ENCODE results near the gene COL4A6.

Gene COL4A6

DNA sequence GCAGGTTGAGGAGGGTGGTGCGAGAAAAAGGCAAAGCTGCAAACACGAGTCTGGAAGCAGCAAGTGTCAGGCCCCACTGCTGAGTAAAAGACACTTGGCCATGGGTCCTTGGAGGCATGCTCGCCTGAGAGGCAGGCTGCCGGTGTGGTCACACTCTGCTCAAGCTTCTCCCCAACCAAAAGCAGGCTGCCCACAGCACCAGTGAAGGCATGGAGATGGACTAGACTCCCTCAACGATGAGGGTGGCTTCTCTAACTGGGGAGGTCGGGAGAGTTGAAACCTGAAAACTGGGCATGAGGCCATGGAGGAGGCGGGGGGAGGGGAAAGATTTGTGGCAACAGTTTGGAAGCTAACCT lies 260.1 kb downstream of the COL4A6 start:
- Histone ChIP-seq H3K9me3 (ENCODE audit: low read depth, low read length) (no peaks in the 10 kb centered on the region), H3K9ac (ENCODE audit: insufficient read length) (no peak overlapping the region), H3K27ac (no peak overlapping the region), H3K36me3 (ENCODE audit: insufficient read depth, low read length) (no peaks in the 10 kb centered on the region), H3K4me3 (no peak overlapping the region)
- TF ChIP-seq EZH2 (IDR thresholded peaks at IDR 0.05): no peak
- no peak for TF ChIP-seq POLR2AphosphoS5 (IDR thresholded peaks at IDR 0.05; ENCODE audit: borderline replicate concordance, low read depth, low read length)
- no peak for TF ChIP-seq FOXP2 (optimal IDR thresholded peaks at IDR 0.05; ENCODE audit: control extremely low read depth, extremely low read length, insufficient read depth)
- no peak for DNase-seq (ENCODE audit: low read depth, low spot score)

DNA sequence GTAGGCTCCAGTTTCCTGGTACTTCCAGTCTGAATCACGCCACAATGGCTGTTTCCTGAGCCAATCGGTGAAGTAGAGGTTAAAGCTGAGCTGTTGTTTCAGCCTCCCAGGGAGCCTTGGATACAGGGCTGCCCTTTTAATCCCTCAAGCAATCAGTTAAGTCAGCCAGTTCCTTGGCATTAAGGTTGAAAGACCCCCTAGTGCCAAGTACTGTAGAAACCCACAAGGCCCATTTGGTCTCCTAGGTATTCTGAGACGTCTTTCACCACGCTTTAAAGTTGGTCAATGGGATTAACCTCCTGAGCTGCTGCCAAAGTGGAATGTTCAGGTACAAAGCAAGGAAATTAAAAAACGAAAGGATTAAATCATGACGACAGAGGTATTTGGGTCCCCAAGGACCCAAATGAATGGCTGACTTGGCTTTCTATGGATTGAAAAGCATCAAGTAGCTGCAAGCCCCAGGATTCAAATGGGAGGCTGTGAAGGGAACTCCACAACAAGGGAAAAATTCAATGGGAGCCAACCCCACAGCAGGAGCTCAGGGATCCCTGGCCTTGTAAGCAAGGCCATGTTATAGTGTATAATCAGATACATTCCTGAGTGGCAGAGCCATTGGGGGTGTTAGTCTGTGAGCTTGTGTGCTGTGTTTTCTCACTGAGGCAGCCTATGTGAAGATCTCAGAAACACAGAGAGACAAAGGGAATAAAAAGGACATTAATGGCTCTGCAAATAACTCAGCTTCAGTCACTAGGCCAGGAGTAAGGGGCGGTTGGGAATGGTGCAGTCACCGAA lies 260.7 kb downstream of the COL4A6 start:
- Histone ChIP-seq H3K4me3 (no peak overlapping the region), H3K27ac (no peak overlapping the region), H3K9ac (ENCODE audit: insufficient read length) (no peak overlapping the region), H3K36me3 (ENCODE audit: insufficient read depth, low read length) (no peaks in the 10 kb centered on the region), H3K9me3 (ENCODE audit: low read depth, low read length) (no peaks in the 10 kb centered on the region)
- TF ChIP-seq FOXP2 (optimal IDR thresholded peaks at IDR 0.05; ENCODE audit: control extremely low read depth, extremely low read length, insufficient read depth) (no peak), POLR2AphosphoS5 (IDR thresholded peaks at IDR 0.05; ENCODE audit: borderline replicate concordance, low read depth, low read length) (no peak), EZH2 (IDR thresholded peaks at IDR 0.05) (no peak)
- DNase-seq (ENCODE audit: low read depth, low spot score): no peak

DNA sequence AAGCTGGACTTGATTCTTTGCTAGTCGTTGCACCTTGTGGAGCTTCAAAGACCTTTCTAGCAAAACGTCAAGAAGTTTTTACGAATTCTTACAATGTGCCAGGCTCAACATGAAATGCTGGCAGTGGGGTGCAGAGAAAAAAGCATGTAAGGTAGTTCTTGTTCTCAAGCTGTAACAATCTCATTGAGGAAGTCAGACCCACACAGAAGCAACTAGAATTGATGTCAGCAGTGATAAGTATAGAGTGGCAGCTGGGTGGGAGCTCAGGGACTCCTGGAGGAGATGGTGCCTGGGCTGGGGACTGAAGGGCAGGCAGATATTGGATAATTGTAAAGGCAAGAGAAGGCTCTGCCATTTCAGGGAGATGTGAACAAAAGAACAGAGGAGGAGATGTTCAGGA lies 264.3 kb downstream of the COL4A6 start:
- no peak overlapping the region for H3K9ac ChIP-seq (ENCODE audit: insufficient read length)
- no peaks in the 10 kb centered on the region for H3K9me3 ChIP-seq (ENCODE audit: low read depth, low read length)
- H3K36me3 ChIP-seq (ENCODE audit: insufficient read depth, low read length): no peaks in the 10 kb centered on the region
- DNase-seq (ENCODE audit: low read depth, low spot score): no peak
- H3K4me3 ChIP-seq: no peak overlapping the region
- TF ChIP-seq EZH2 (IDR thresholded peaks at IDR 0.05) (no peak), FOXP2 (optimal IDR thresholded peaks at IDR 0.05; ENCODE audit: control extremely low read depth, extremely low read length, insufficient read depth) (no peak), POLR2AphosphoS5 (IDR thresholded peaks at IDR 0.05; ENCODE audit: borderline replicate concordance, low read depth, low read length) (no peak)
- no peak overlapping the region for H3K27ac ChIP-seq

DNA sequence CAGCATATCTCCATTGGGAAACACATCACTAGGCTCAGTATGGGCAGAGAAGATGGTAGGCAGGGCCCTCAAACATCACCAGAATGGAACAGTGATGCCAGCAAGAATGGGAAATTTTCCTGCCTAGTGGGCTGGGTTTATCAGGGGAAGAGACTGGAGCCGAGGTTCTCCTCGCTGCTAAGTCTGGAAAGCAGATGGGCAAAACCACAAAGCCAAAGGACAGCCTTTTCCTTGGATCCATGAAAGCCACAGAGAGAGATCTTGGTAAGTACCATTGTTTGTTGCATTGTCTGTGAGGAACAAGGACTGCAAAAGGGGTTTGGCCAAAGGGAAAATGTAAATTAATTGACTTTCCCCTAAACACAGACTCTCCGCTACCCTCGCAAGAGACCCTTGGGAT lies 266.6 kb downstream of the COL4A6 start:
- no peaks in the 10 kb centered on the region for H3K9me3 ChIP-seq (ENCODE audit: low read depth, low read length)
- no peak overlapping the region for H3K27ac ChIP-seq
- H3K36me3 ChIP-seq (ENCODE audit: insufficient read depth, low read length): no peaks in the 10 kb centered on the region
- TF ChIP-seq POLR2AphosphoS5 (IDR thresholded peaks at IDR 0.05; ENCODE audit: borderline replicate concordance, low read depth, low read length) (no peak), EZH2 (IDR thresholded peaks at IDR 0.05) (no peak), FOXP2 (optimal IDR thresholded peaks at IDR 0.05; ENCODE audit: control extremely low read depth, extremely low read length, insufficient read depth) (no peak)
- no peak overlapping the region for H3K9ac ChIP-seq (ENCODE audit: insufficient read length)
- no peak overlapping the region for H3K4me3 ChIP-seq
- no peak for DNase-seq (ENCODE audit: low read depth, low spot score)

DNA sequence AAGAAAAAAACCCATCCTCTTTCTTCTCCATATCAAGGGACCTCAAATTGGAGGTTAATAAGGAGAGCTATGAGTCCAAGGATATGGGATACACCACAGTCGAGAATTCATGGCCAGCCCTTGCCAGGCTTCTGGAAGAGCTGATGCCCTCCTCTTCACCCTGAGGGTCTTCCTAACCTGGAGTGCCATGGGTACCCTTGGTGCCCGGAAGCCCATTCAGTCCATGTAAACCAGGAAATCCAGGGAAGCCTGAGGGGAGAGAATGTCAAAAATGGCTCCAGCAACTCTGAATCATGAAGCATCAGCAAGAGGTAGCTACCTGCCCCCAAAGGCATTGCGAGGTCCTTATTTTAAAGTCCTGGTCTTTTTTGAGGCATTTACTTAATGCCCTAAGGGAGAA lies 268.5 kb downstream of the COL4A6 start:
- Histone ChIP-seq H3K4me3 (no peak overlapping the region), H3K9me3 (ENCODE audit: low read depth, low read length) (no peaks in the 10 kb centered on the region)
- TF ChIP-seq EZH2 (IDR thresholded peaks at IDR 0.05): no peak
- no peak for TF ChIP-seq POLR2AphosphoS5 (IDR thresholded peaks at IDR 0.05; ENCODE audit: borderline replicate concordance, low read depth, low read length)
- TF ChIP-seq FOXP2 (optimal IDR thresholded peaks at IDR 0.05; ENCODE audit: control extremely low read depth, extremely low read length, insufficient read depth): no peak

DNA sequence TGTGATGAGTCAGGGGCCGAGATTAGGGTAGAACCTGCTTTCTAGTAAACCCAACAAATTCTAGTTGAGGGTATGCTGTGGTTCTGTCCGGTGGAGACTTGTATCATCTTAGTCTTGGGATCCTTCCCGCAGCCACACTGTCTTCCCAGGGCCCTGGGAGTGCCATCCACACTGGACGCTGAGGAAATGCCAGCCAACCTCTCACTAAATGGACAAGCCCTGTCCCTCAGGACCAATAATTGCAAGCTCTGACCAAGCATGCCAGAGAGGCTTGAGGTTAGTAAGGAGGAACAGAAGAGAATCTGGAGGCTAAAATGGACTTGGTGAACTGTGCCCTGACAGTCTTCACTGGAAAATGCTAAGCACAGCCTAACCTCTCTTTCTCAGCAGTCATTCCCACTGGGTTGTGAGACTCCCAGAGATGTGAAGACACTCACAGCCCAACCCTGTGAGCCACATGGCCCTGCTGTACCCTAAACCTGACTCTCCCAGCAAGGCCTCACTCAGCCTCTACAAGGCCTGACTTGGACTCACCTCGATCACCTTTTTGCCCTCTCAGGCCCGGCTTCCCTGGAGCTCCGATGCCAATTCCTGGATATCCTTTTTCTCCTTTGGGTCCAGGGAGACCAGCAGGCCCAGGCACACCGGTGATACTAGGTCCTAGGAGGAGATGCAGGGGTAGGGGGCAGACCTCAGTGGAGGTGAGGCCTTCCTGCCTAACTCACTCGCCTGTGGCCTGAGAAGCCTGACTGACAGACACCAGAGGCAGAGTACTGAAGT lies 269.1 kb downstream of the COL4A6 start:
- no peak for DNase-seq (ENCODE audit: low read depth, low spot score)
- no peak for TF ChIP-seq POLR2AphosphoS5 (IDR thresholded peaks at IDR 0.05; ENCODE audit: borderline replicate concordance, low read depth, low read length)
- H3K9me3 ChIP-seq (ENCODE audit: low read depth, low read length): no peaks in the 10 kb centered on the region
- no peak overlapping the region for H3K27ac ChIP-seq
- H3K36me3 ChIP-seq (ENCODE audit: insufficient read depth, low read length): no peaks in the 10 kb centered on the region
- H3K9ac ChIP-seq (ENCODE audit: insufficient read length): no peak overlapping the region
- no peak overlapping the region for H3K4me3 ChIP-seq

More for the DNA sequence above, 268.5 kb downstream of the COL4A6 start:
- no peak overlapping the region for H3K9ac ChIP-seq (ENCODE audit: insufficient read length)
- no peak for DNase-seq (ENCODE audit: low read depth, low spot score)
- H3K36me3 ChIP-seq (ENCODE audit: insufficient read depth, low read length): no peaks in the 10 kb centered on the region
- no peak overlapping the region for H3K27ac ChIP-seq

DNA sequence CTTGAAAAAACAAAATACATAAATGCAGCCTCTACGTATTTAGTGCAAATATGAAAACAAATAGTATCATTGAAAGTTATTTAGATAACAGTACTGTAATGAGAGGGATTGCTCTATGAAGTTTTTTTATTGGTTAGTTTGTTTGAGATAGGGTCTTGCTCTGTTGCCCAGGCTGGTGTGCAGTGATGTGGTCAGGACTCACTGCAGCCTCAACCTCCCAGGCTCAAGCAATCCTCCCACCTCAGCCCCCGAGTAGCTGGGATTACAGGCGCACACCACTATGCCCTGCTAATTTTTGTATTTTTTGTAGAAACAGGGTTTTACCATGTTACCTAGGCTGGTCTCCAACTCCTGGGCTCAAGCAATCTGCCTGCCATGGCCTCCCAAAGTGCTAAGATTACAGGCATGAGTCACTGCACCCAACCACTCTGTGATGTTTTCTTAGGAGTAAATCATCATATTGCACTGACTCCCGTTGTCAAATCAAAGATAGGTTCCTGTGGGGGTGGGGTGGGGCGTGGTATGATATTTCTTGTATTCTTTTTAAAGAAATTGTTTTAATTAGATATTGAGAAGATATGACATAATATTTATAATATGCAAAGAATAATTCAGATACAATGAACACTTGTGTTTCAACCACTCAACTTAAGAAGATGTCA lies 270.9 kb downstream of the COL4A6 start:
- H3K27ac ChIP-seq: no peak overlapping the region
- H3K36me3 ChIP-seq (ENCODE audit: insufficient read depth, low read length): no peaks in the 10 kb centered on the region
- no peak for DNase-seq (ENCODE audit: low read depth, low spot score)
- H3K4me3 ChIP-seq: no peak overlapping the region
- H3K9ac ChIP-seq (ENCODE audit: insufficient read length): no peak overlapping the region
- no peaks in the 10 kb centered on the region for H3K9me3 ChIP-seq (ENCODE audit: low read depth, low read length)
- TF ChIP-seq EZH2 (IDR thresholded peaks at IDR 0.05): no peak
- TF ChIP-seq FOXP2 (optimal IDR thresholded peaks at IDR 0.05; ENCODE audit: control extremely low read depth, extremely low read length, insufficient read depth): no peak
- TF ChIP-seq POLR2AphosphoS5 (IDR thresholded peaks at IDR 0.05; ENCODE audit: borderline replicate concordance, low read depth, low read length): no peak

DNA sequence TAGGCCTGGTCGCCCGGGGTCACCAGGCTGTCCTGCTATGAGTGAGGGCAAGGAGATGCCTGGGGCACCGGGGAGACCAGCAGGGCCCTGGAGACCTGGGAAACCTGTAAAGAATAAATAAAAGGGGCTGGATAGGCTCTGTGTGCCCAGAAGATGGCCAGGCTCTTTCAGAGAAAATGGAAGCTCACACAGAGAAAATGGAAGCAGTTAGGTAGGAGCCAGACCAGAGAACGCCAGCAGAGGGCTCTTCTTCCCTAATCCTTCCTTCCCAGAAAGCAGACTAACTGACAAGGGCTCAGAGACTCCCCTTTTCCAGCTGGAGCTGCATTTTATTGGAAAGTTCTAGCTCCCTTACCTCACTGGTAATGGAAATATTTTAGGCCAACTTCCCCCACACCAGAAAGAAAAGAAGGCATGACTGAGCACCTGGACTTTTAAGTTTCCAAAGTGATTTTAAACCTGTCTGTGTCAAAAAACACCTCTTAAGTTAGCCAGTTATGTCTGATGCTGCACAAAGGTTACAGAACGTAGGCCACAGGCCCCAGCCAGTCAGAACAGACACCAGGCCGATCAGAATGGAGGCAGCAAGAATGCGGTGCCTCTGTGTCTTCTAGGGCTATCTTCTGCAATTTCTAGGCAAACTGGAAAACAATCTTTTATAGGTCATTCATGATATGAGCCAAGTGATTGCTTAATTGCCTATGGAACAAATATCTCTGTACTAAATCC lies 272.7 kb downstream of the COL4A6 start:
- no peak for DNase-seq (ENCODE audit: low read depth, low spot score)
- no peaks in the 10 kb centered on the region for H3K36me3 ChIP-seq (ENCODE audit: insufficient read depth, low read length)
- no peaks in the 10 kb centered on the region for H3K9me3 ChIP-seq (ENCODE audit: low read depth, low read length)
- no peak overlapping the region for H3K4me3 ChIP-seq
- H3K27ac ChIP-seq: no peak overlapping the region
- TF ChIP-seq FOXP2 (optimal IDR thresholded peaks at IDR 0.05; ENCODE audit: control extremely low read depth, extremely low read length, insufficient read depth) (no peak), POLR2AphosphoS5 (IDR thresholded peaks at IDR 0.05; ENCODE audit: borderline replicate concordance, low read depth, low read length) (no peak), EZH2 (IDR thresholded peaks at IDR 0.05) (no peak)
- no peak overlapping the region for H3K9ac ChIP-seq (ENCODE audit: insufficient read length)
